Neural progenitor cell (in vitro differentiated cells): ENCODE measurements around the gene POLD4. TPM values are rescaled to one million over a fixed set of nuclear protein-coding genes. Genes with fewer than 3 reads are reported as not detected.
"Not testable (repeated sequence)": the region's sequence is repeated elsewhere in the genome, so short reads cannot be mapped to it uniquely, and the experiment has no call there.

Source experiments
- DNase-seq: peaks from one replicate; pipeline ENCODE4 v3.0.0-alpha.2; 2016; ENCODE audit warnings: low spot score
- H2AFZ ChIP-seq: fragments of 200-600 bp; sonication (generic); replicated peaks from 2 replicates; pipeline ENCODE4 v1.6.1; 2016; ENCODE audit warnings: antibody characterized with exemption
- H3F3A ChIP-seq: fragments of 200-600 bp; sonication (generic); 2 replicates; pipeline ENCODE4 v1.6.1; 2016; ENCODE audit warnings: antibody characterized with exemption, low read depth
- H3K27ac ChIP-seq: fragments of 200-600 bp; sonication (generic); 2 replicates; pipeline ENCODE4 v1.5.1; 2016; ENCODE audit warnings: mild to moderate bottlenecking
- H3K27me3 ChIP-seq: fragments of 200-600 bp; sonication (generic); 2 replicates; pipeline ENCODE4 v1.6.1; 2016; ENCODE audit warnings: mild to moderate bottlenecking, moderate library complexity
- H3K36me3 ChIP-seq: fragments of 200-600 bp; sonication (generic); 2 replicates; pipeline ENCODE4 v1.5.1; 2016
- H3K4me1 ChIP-seq: fragments of 200-600 bp; sonication (generic); 2 replicates; pipeline ENCODE4 v1.6.1; 2016; ENCODE audit warnings: mixed run types
- H3K4me2 ChIP-seq: fragments of 200-600 bp; sonication (generic); 2 replicates; pipeline ENCODE4 v1.6.1; 2016
- H3K4me3 ChIP-seq: fragments of 200-600 bp; sonication (generic); 2 replicates; pipeline ENCODE4 v1.5.1; 2016
- H3K79me2 ChIP-seq: fragments of 200-600 bp; sonication (generic); 2 replicates; pipeline ENCODE4 v1.6.1; 2016; ENCODE audit warnings: low read depth
- H3K9ac ChIP-seq: fragments of 200-600 bp; sonication (generic); 2 replicates; pipeline ENCODE4 v1.6.1; 2016
- H3K9me3 ChIP-seq: fragments of 200-600 bp; sonication (generic); 2 replicates; pipeline ENCODE4 v1.5.1; 2016; ENCODE audit warnings: low read depth
- H4K20me1 ChIP-seq: fragments of 200-600 bp; sonication (generic); 2 replicates; pipeline ENCODE4 v1.6.1; 2016; ENCODE audit warnings: low read depth
- H3K27ac Mint-ChIP-seq: 3 replicates; pipeline ENCODE4 v1.8.0; 2021; ENCODE audit warnings: mixed read lengths
- H3K27me3 Mint-ChIP-seq: 2 replicates; pipeline ENCODE4 v1.8.0; 2022; ENCODE audit warnings: low read depth, mild to moderate bottlenecking, inconsistent platforms, moderate library complexity, mixed read lengths; ENCODE audit not compliant: insufficient read depth
- H3K36me3 Mint-ChIP-seq: 3 replicates; pipeline ENCODE4 v1.8.0; 2021; ENCODE audit warnings: mixed read lengths
- H3K4me1 Mint-ChIP-seq: 3 replicates; pipeline ENCODE4 v1.8.0; 2021; ENCODE audit warnings: mixed read lengths
- H3K4me3 Mint-ChIP-seq: 3 replicates; pipeline ENCODE4 v1.8.0; 2021; ENCODE audit warnings: mild to moderate bottlenecking, moderate library complexity, mixed read lengths
- H3K9me3 Mint-ChIP-seq: 3 replicates; pipeline ENCODE4 v1.8.0; 2020; ENCODE audit warnings: mixed read lengths
- EZH2 ChIP-seq: fragments of 200-600 bp; sonication (generic); IDR thresholded peaks from 2 replicates; pipeline ENCODE4 v1.6.1; 2017; ENCODE audit warnings: antibody characterized with exemption, mild to moderate bottlenecking, moderate library complexity
- EZH2phosphoT487 ChIP-seq: fragments of 200-600 bp; sonication (generic); IDR thresholded peaks from 2 replicates; pipeline ENCODE4 v1.6.1; 2017; ENCODE audit warnings: antibody characterized with exemption
- total RNA-seq: library from RNA; depleted of rRNA; stranded (reverse); fragments of >200 nt; gene quantifications from 2 replicates; pipeline ENCODE4 v1.2.3, GENCODE V29; 2015; ENCODE audit warnings: low replicate concordance
- TF ChIP-seq, protein P1 (sequence below): fragments of 200-600 bp; sonication (generic); IDR thresholded peaks from 2 replicates; pipeline ENCODE4 v1.5.1; 2017; ENCODE audit warnings: antibody characterized with exemption, mild to moderate bottlenecking

POLD4 gene
- total RNA-seq, 1 donor from 2014 or later, result 1.1 TPM

DNA sequence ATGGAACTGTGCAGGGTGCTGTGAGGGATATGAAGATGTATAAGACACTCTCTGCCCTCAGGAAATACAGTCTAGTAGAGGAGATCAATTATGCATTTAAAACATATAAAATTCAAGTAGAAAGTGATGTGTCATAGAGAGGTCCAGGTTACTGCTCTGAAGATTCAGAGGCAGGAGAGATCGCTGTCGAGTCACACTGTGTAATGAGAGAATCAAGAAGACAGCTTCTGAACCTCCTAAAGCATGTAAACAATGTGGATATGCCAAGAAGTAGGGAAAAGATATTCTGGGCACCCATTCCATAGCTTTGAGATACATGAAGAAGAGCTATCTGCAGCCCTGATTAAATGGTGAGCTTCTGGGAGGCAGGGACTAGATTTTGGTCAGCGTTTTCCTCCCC, 33.3 kb downstream of the POLD4 start:
- Histone ChIP-seq H3K79me2 (no peaks in the 10 kb centered on the region), H3K27ac (no peak overlapping the region), H3F3A (peaks cover 8% of the 10 kb centered on the region), H3K27me3 (peaks cover 29% of the 10 kb centered on the region), H3K4me1 (peaks cover 3% of the 10 kb centered on the region), H2AFZ (no peak overlapping the region), H3K4me2 (no peak overlapping the region), H4K20me1 (peaks cover 8% of the 10 kb centered on the region), H3K9ac (no peak overlapping the region), H3K36me3 (no peaks in the 10 kb centered on the region), H3K4me3 (no peak overlapping the region), H3K9me3 (no peaks in the 10 kb centered on the region)
- TF ChIP-seq, protein P1, sequence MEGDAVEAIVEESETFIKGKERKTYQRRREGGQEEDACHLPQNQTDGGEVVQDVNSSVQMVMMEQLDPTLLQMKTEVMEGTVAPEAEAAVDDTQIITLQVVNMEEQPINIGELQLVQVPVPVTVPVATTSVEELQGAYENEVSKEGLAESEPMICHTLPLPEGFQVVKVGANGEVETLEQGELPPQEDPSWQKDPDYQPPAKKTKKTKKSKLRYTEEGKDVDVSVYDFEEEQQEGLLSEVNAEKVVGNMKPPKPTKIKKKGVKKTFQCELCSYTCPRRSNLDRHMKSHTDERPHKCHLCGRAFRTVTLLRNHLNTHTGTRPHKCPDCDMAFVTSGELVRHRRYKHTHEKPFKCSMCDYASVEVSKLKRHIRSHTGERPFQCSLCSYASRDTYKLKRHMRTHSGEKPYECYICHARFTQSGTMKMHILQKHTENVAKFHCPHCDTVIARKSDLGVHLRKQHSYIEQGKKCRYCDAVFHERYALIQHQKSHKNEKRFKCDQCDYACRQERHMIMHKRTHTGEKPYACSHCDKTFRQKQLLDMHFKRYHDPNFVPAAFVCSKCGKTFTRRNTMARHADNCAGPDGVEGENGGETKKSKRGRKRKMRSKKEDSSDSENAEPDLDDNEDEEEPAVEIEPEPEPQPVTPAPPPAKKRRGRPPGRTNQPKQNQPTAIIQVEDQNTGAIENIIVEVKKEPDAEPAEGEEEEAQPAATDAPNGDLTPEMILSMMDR, result no peak
- TF ChIP-seq EZH2phosphoT487 (no peak), EZH2 (no peak)
- H3K9me3 Mint-ChIP-seq, result no peaks in the 10 kb centered on the region
- H3K4me1 Mint-ChIP-seq, result peaks cover 19% of the 10 kb centered on the region
- peaks cover 4% of the 10 kb centered on the region for H3K27me3 Mint-ChIP-seq
- no peak for DNase-seq
- no peak overlapping the region for H3K27ac Mint-ChIP-seq
- H3K36me3 Mint-ChIP-seq, result peaks cover 4% of the 10 kb centered on the region
- H3K4me3 Mint-ChIP-seq, result no peak overlapping the region

DNA sequence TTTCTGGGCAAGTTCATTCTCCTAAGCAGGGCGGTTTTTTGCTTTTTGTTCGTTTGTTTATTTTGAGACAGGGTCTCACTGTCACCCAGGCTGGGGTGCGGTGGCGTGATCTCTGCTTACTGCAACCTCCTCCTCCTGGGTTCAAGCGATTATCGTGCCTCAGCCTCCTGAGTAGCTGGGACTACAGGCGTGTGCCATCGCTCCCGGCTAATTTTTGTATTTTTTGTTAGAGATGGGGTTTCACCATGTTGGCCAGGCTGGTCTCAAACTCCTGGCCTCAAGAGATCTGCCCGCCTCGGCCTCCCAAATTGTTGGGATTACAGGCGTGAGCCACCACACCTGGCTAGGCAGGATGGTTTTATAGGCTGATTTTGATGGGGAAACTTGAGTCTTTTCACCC, 34.5 kb downstream of the POLD4 start:
- H2AFZ ChIP-seq, DNase-seq, H3K79me2 ChIP-seq, H3K4me1 ChIP-seq, H4K20me1 ChIP-seq, H3F3A ChIP-seq, H3K36me3 ChIP-seq, H3K27me3 Mint-ChIP-seq, H3K9ac ChIP-seq, H3K9me3 ChIP-seq, H3K27ac Mint-ChIP-seq, H3K36me3 Mint-ChIP-seq, H3K27ac ChIP-seq, H3K9me3 Mint-ChIP-seq: not testable (repeated sequence)
- peak overlapping the region; percentile 98 for H3K4me3 Mint-ChIP-seq
- H3K4me1 Mint-ChIP-seq, result peaks cover 19% of the 10 kb centered on the region
- peak overlapping the region; percentile 92 for H3K4me2 ChIP-seq
- peaks cover 29% of the 10 kb centered on the region for H3K27me3 ChIP-seq
- peak overlapping the region; percentile 65 for H3K4me3 ChIP-seq

DNA sequence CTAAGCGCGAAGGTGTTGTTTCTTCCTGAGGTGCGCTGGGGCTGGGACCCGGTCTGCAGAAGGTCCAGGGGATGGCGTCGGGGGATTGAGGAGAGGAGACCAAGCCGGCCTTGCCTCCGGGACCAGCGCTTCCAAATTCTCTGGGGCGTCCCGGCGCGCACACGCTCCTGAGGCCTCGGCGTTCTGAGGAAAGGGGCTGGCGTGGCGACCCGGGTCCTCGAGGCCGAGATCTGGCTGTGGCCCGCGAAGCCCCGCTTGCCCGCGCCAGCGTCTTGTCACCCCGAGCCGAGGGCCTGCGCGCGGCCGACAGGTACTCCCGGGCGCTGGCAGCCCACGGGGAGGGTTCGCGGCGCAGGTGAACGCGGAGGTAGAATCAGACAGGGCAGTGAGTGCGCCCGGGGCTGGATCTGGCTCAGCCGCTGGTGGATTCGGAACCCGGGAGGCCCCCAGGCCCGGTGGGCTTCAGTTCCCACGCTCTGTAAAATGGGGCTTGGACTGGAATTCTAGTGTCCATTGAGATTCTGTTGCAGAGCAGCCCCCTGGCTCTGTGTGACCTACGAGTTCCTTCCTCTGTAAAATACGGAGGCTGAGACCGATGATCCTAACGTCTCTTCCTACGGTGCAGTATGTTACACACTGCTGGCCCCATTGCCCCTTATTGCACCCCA, 35.3 kb downstream of the POLD4 start:
- H3K27me3 ChIP-seq, result peaks cover 29% of the 10 kb centered on the region
- H2AFZ ChIP-seq, result peak overlapping the region; percentile 55
- DNase-seq, result no peak
- Mint-ChIP-seq H3K4me1 (peaks cover 19% of the 10 kb centered on the region), H3K9me3 (no peaks in the 10 kb centered on the region), H3K4me3 (peak overlapping the region; percentile 98), H3K36me3 (no peaks in the 10 kb centered on the region), H3K27me3 (peaks cover 7% of the 10 kb centered on the region), H3K27ac (peak overlapping the region; percentile 97)
- H4K20me1 ChIP-seq, result peaks cover 8% of the 10 kb centered on the region
- peaks cover 3% of the 10 kb centered on the region for H3K4me1 ChIP-seq
- peak overlapping the region; percentile 65 for H3K4me3 ChIP-seq
- H3K36me3 ChIP-seq, result no peaks in the 10 kb centered on the region
- no peak overlapping the region for H3K9ac ChIP-seq
- TF ChIP-seq EZH2 (peak; percentile 9), EZH2phosphoT487 (no peak)
- H3K4me2 ChIP-seq, result peak overlapping the region; percentile 92
- H3K27ac ChIP-seq, result no peak overlapping the region
- peaks cover 8% of the 10 kb centered on the region for H3F3A ChIP-seq
- no peaks in the 10 kb centered on the region for H3K9me3 ChIP-seq
- no peaks in the 10 kb centered on the region for H3K79me2 ChIP-seq

DNA sequence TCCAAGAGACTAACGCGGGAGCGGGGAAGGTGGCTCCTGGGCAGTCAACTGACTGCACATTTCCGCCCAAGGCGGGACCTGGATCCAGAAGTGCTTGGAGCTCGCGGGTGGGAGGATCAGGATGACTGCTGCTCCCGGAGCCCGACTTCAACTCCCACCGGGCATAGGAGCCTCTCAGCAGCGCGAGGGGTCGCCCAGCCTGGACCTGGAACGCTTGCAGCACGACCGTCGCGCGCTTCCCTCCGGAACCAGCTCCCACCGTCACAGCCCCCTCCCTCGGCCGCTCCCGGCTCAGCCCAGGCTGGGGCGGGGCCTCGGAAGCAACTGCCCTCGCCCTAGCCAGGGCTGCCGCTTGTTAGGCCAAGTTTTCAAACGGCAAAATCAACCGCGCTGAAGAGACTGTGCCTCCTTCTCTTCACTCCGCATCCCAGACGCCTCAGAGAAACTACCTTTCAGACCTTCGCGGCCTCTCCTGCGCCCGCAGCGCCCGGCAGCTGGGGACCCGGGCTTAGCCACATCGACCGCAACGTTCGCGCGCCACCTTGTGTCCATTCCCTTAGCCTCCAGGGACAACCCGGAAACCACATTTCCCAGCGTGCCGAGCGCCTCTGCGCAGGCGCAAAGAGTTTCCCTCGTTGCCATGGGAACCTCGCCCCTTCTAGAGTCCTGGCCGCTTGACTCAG, 36.0 kb downstream of the POLD4 start:
- H3K9ac ChIP-seq, result no peak overlapping the region
- H3K36me3 Mint-ChIP-seq, result no peaks in the 10 kb centered on the region
- H3K27ac Mint-ChIP-seq, result peak overlapping the region; percentile 97
- peaks cover 29% of the 10 kb centered on the region for H3K27me3 ChIP-seq
- peaks cover 8% of the 10 kb centered on the region for H4K20me1 ChIP-seq
- H3K9me3 Mint-ChIP-seq, result no peaks in the 10 kb centered on the region
- H3K79me2 ChIP-seq, result no peaks in the 10 kb centered on the region
- H3K4me3 ChIP-seq, result peak overlapping the region; percentile 65
- H3K9me3 ChIP-seq, result no peaks in the 10 kb centered on the region
- peaks cover 3% of the 10 kb centered on the region for H3K4me1 ChIP-seq
- H2AFZ ChIP-seq, result peak overlapping the region; percentile 74
- no peak for TF ChIP-seq EZH2phosphoT487
- TF ChIP-seq, protein P1, result peak; percentile 90
- H3K4me3 Mint-ChIP-seq, result peak overlapping the region; percentile 98
- H3K4me1 Mint-ChIP-seq, result peaks cover 22% of the 10 kb centered on the region
- peak; percentile 100 for DNase-seq
- H3K27ac ChIP-seq, result no peak overlapping the region
- H3K36me3 ChIP-seq, result no peaks in the 10 kb centered on the region
- H3K27me3 Mint-ChIP-seq, result peaks cover 10% of the 10 kb centered on the region
- peaks cover 8% of the 10 kb centered on the region for H3F3A ChIP-seq
- H3K4me2 ChIP-seq, result peak overlapping the region; percentile 92
